SK-N-SH treated with all-trans-retinoic acid at 6 μM for 48 hours (cell line): Measurements from ENCODE around the gene TSPAN10.
A peak's percentile ranks its signal among the peaks of the same experiment; 100 is the strongest.

Experiments used
- ATAC-seq: fragments of 200-7000 bp; cut with Tn5 transposase; 3 replicates; pipeline ENCODE4 v1.9.1; 2020; ENCODE audit warnings: mild to moderate bottlenecking, moderate library complexity
- ARNTL ChIP-seq: fragments of 450-650 bp; formaldehyde crosslinking; IDR thresholded peaks from 2 replicates; pipeline ENCODE4 v1.5.0; 2020; ENCODE audit warnings: low read depth, mild to moderate bottlenecking, moderate library complexity, borderline replicate concordance
- BACH2 ChIP-seq: fragments of 250-450 bp; sonication (Bioruptor Pico); IDR thresholded peaks from 2 replicates; pipeline ENCODE4 v1.9.0; 2021; ENCODE audit warnings: mild to moderate bottlenecking, borderline replicate concordance
- CREB5 ChIP-seq: fragments of 250-450 bp; sonication (Bioruptor Pico); IDR thresholded peaks from 2 replicates; pipeline ENCODE4 v1.5.1; 2020; ENCODE audit warnings: low read depth, mild to moderate bottlenecking, moderate library complexity
- CSDC2 ChIP-seq: fragments of 250-450 bp; sonication (Bioruptor Pico); IDR thresholded peaks from 2 replicates; pipeline ENCODE4 v1.5.0; 2020; ENCODE audit warnings: mild to moderate bottlenecking, moderate library complexity
- CSRNP3 ChIP-seq: fragments of 250-450 bp; sonication (Bioruptor Pico); IDR thresholded peaks from 2 replicates; pipeline ENCODE4 v1.5.1; 2021; ENCODE audit warnings: mild to moderate bottlenecking, moderate library complexity
- ESRRG ChIP-seq: fragments of 250-450 bp; sonication (Bioruptor Pico); IDR thresholded peaks from 2 replicates; pipeline ENCODE4 v1.6.1; 2021; ENCODE audit warnings: mild to moderate bottlenecking
- GLIS3 ChIP-seq: fragments of 250-450 bp; sonication (Bioruptor Pico); IDR thresholded peaks from 2 replicates; pipeline ENCODE4 v1.5.0; 2020; ENCODE audit warnings: mild to moderate bottlenecking, moderate library complexity
- ISL1 ChIP-seq: fragments of 250-450 bp; sonication (Bioruptor Pico); IDR thresholded peaks from 2 replicates; pipeline ENCODE4 v2.1.2; 2022; ENCODE audit warnings: mild to moderate bottlenecking, moderate library complexity
- OSR1 ChIP-seq: fragments of 250-450 bp; sonication (Bioruptor Pico); IDR thresholded peaks from 2 replicates; pipeline ENCODE4 v1.8.0; 2022; ENCODE audit warnings: moderate library complexity, mild to moderate bottlenecking, inconsistent platforms
- PATZ1 ChIP-seq: fragments of 250-450 bp; sonication (Bioruptor Pico); IDR thresholded peaks from 2 replicates; pipeline ENCODE4 v1.8.0; 2020; ENCODE audit warnings: mild to moderate bottlenecking, moderate library complexity, borderline replicate concordance
- POU6F1 ChIP-seq: fragments of 250-450 bp; sonication (Bioruptor Pico); IDR thresholded peaks from 2 replicates; pipeline ENCODE4 v1.8.0; 2021; ENCODE audit warnings: low read depth, mild to moderate bottlenecking, moderate library complexity, borderline replicate concordance
- PPARA ChIP-seq: fragments of 250-450 bp; sonication (Bioruptor Pico); IDR thresholded peaks from 2 replicates; pipeline ENCODE4 v1.5.0; 2020; ENCODE audit warnings: mild to moderate bottlenecking, borderline replicate concordance
- RARB ChIP-seq: fragments of 250-450 bp; sonication (Bioruptor Pico); IDR thresholded peaks from 2 replicates; pipeline ENCODE4 v1.8.0; 2021; ENCODE audit warnings: mild to moderate bottlenecking, moderate library complexity
- SNAI2 ChIP-seq: fragments of 250-450 bp; sonication (Bioruptor Pico); IDR thresholded peaks from 2 replicates; pipeline ENCODE4 v1.5.0; 2020; ENCODE audit warnings: mild to moderate bottlenecking, moderate library complexity
- TCF4 ChIP-seq: fragments of 250-450 bp; sonication (Bioruptor Pico); IDR thresholded peaks from 2 replicates; pipeline ENCODE4 v1.8.0; 2021; ENCODE audit warnings: mild to moderate bottlenecking, moderate library complexity, borderline replicate concordance
- TOX ChIP-seq: fragments of 250-450 bp; sonication (Bioruptor Pico); IDR thresholded peaks from 2 replicates; pipeline ENCODE4 v1.8.0; 2021; ENCODE audit warnings: mild to moderate bottlenecking, moderate library complexity, borderline replicate concordance
- TSHZ2 ChIP-seq: fragments of 250-450 bp; sonication (Bioruptor Pico); IDR thresholded peaks from 2 replicates; pipeline ENCODE4 v1.5.0; 2020; ENCODE audit warnings: mild to moderate bottlenecking, moderate library complexity
- ZC3H10 ChIP-seq: fragments of 250-450 bp; sonication (Bioruptor Pico); IDR thresholded peaks from 2 replicates; pipeline ENCODE4 v1.5.1; 2021; ENCODE audit warnings: mild to moderate bottlenecking, moderate library complexity
- ZFP3 ChIP-seq: fragments of 250-450 bp; sonication (Bioruptor Pico); IDR thresholded peaks from 2 replicates; pipeline ENCODE4 v1.5.0; 2020; ENCODE audit warnings: mild to moderate bottlenecking, moderate library complexity
- ZFP30 ChIP-seq: fragments of 450-650 bp; formaldehyde crosslinking; IDR thresholded peaks from 2 replicates; pipeline ENCODE4 v1.5.0; 2022; ENCODE audit warnings: mild to moderate bottlenecking, moderate library complexity
- ZNF565 ChIP-seq: fragments of 450-650 bp; formaldehyde crosslinking; conservative IDR thresholded peaks from 2 replicates; pipeline ENCODE4 v1.5.0; 2020; ENCODE audit warnings: low read depth, mild to moderate bottlenecking, moderate library complexity
- ZNF70 ChIP-seq: fragments of 450-650 bp; formaldehyde crosslinking; IDR thresholded peaks from 2 replicates; pipeline ENCODE4 v1.5.0; 2020; ENCODE audit warnings: mild to moderate bottlenecking, moderate library complexity
- ZNF8 ChIP-seq: fragments of 450-650 bp; formaldehyde crosslinking; IDR thresholded peaks from 2 replicates; pipeline ENCODE4 v1.5.0; 2020; ENCODE audit warnings: mild to moderate bottlenecking, moderate library complexity

The TSPAN10 gene

GRCh38 chr17:81648707-81649085 lies 11.7 kb downstream of the TSPAN10 start (continued):
- no peak for TF ChIP-seq TSHZ2 (CRISPR knock-in tag)
- no peak for TF ChIP-seq SNAI2 (CRISPR knock-in tag)
- TF ChIP-seq ZNF8: no peak

GRCh38 chr17:81650951-81651350 lies 14.0 kb downstream of the TSPAN10 start:
- peak; percentile 2 for ATAC-seq
- no peak for TF ChIP-seq ZFP30 (CRISPR knock-in tag)
- TF ChIP-seq ZC3H10 (CRISPR knock-in tag): no peak
- TF ChIP-seq CSRNP3 (CRISPR knock-in tag): no peak
- no peak for TF ChIP-seq CREB5 (CRISPR knock-in tag)
- TF ChIP-seq PPARA (CRISPR knock-in tag): no peak
- TF ChIP-seq ISL1 (CRISPR knock-in tag): no peak
- TF ChIP-seq ZNF8: no peak
- TF ChIP-seq TOX (CRISPR knock-in tag): no peak
- no peak for TF ChIP-seq SNAI2 (CRISPR knock-in tag)
- TF ChIP-seq ZFP3 (CRISPR knock-in tag): no peak
- no peak for TF ChIP-seq POU6F1 (CRISPR knock-in tag)
- TF ChIP-seq ZNF565 (CRISPR knock-in tag): no peak

DNA sequence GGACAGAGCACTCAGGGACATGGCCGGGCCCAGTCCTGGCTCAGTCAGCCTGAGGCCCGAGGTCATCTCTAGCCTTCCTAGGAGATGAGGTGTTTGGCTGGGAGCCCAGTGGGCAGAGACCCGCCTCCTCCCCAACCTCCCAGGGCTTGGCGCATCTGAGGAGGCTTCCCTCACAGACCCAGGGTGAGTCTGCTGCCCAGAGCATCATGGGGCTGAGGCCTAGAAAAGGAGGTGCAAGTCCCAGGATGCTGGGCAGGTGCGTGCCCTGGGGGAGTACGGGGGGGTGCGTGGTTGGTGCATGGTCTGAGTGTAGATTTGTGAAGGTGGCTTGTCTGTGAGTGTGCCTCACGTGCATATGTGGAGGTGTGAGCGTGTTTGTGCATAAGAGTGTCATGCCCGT lies 14.7 kb downstream of the TSPAN10 start:
- no peak for TF ChIP-seq BACH2 (CRISPR knock-in tag)
- no peak for TF ChIP-seq CSRNP3 (CRISPR knock-in tag)
- TF ChIP-seq CSDC2 (CRISPR knock-in tag): no peak
- no peak; the same call in 1 of the 2 replicates for TF ChIP-seq SNAI2 (CRISPR knock-in tag)
- TF ChIP-seq RARB (CRISPR knock-in tag): no peak
- no peak for TF ChIP-seq TOX (CRISPR knock-in tag)
- no peak for TF ChIP-seq OSR1
- TF ChIP-seq ZFP3 (CRISPR knock-in tag): 0 out of 2 replicates have a peak, but pooled peaks have one; percentile 25
- peak; percentile 91 for ATAC-seq

- TF ChIP-seq OSR1 (no peak), PPARA (CRISPR knock-in tag) (no peak), ZNF70 (no peak), CSDC2 (CRISPR knock-in tag) (no peak), ARNTL (CRISPR knock-in tag) (no peak), ZNF565 (CRISPR knock-in tag) (no peak), TCF4 (CRISPR knock-in tag) (no peak), CSRNP3 (CRISPR knock-in tag) (no peak), TOX (CRISPR knock-in tag) (no peak), GLIS3 (CRISPR knock-in tag) (no peak), ZFP30 (CRISPR knock-in tag) (no peak), ESRRG (CRISPR knock-in tag) (no peak), PATZ1 (CRISPR knock-in tag) (no peak)
- TF ChIP-seq, all 23 proteins: peak for 0
- no peak for ATAC-seq
These were observed 16.1 kb downstream of the TSPAN10 start for GRCh38 chr17:81652906-81653771.
